GM21423 (cell line): ENCODE data around the gene TLK2.
A peak's percentile ranks its signal among the peaks of the same experiment; 100 is the strongest.
"Not testable (repeated sequence)": the region's sequence is repeated elsewhere in the genome, so short reads cannot be mapped to it uniquely, and the experiment has no call there.

Source experiments
- ATAC-seq: cut with Tn5 transposase; IDR thresholded peaks from one replicate; pipeline ENCODE4 v1.9.1; 2021; ENCODE audit warnings: mild to moderate bottlenecking, moderate library complexity; ENCODE audit not compliant: unreplicated experiment

The TLK2 gene

GRCh38 chr17:62478424-62478879 lies at the start of gene TLK2:
Gene TLK2, plus strand, starts transcription at chr17:62478825. Its CDS starts 2,301 bp downstream, at chr17:62481126.
- peak; percentile 72 for ATAC-seq

DNA sequence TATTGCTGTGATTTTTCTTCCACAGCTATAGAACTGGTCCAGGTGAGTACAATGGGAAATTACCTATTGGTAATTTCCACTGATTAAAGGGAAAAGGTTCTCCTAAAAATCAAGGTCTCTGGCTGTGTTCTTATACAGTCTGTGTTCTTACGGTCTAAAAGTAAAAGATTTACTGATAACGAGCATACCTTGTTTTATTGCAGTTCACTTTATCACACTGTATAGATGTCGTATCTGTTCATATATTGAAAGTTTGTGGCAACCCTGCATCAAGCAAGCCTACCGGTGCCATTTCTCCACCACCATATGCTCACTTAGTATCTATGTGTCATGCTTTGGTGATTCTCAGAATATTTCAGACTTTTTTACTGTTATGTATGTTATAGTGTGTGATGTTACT lies 43.4 kb upstream of the TLK2 start:
- ATAC-seq: not testable (repeated sequence)

- ATAC-seq: not testable (repeated sequence)
Observed at GRCh38 chr17:62441181-62441580, 37.4 kb upstream of the TLK2 start.

- no peak for ATAC-seq
Observed at GRCh38 chr17:62444063-62444462, 34.6 kb upstream of the TLK2 start.

DNA sequence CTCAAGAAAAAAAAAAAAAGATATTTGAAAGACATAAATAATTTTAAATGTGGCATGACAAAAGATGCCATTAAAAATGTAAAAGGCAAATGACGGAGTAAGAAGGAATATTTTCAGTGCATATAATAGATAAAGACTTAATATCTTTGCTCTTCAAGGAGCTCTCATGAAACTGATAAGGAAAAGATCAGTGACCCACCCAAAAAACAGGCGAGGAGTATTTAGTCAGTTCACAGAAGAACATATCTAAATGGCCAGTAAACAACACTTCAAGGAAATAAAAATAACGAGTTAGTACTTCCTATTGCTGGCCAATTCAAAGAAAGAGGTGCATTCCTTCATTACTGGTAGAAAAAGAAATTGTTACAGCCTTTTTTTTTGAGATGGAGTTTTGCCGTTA lies 32.8 kb upstream of the TLK2 start:
- ATAC-seq: not testable (repeated sequence)

DNA sequence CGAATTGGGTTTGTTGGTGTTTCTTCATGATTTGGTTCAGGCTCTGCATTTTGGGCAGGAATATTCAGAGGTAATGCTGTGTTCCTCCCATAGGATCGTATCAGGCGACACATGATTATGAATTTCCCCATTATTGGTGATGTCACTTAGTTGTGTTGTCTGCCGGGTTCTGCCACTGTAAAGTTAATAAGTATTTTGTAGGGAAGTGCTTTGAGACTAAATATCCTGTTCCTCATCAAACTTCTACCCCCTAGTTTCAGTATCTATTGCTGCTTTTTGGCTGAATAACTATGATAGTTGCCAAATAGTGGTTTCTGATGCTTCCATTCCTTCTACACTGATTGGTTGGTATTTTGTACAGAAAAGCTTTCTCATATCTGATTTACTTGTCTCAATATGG lies 26.4 kb upstream of the TLK2 start:
- ATAC-seq: not testable (repeated sequence)

DNA sequence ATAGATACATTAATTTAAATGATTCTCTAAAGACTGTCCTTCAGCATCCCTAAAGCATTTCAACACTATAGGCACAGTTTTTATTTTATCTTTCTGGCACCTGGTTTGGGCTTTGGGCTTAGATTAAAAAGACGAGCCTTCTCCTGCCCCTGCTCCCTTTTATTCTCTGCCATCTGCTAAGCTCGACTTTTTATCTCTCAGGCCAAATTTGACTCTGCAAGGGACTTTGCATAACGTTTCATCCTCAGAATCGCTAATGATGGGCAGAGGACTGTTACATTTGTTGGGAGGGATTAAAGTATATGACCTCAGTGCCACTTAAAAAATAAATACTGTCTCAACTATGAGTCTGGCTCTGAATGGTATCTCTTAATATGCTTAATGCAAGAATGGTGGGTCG lies 25.6 kb upstream of the TLK2 start:
- ATAC-seq: not testable (repeated sequence)

- peak; percentile 29 for ATAC-seq
Observed at GRCh38 chr17:62453656-62454055, 25.0 kb upstream of the TLK2 start.

- ATAC-seq: peak; percentile 66
Observed at GRCh38 chr17:62454111-62454510, 24.5 kb upstream of the TLK2 start.

- ATAC-seq: no peak
Observed at GRCh38 chr17:62456016-62456415, 22.6 kb upstream of the TLK2 start.

DNA sequence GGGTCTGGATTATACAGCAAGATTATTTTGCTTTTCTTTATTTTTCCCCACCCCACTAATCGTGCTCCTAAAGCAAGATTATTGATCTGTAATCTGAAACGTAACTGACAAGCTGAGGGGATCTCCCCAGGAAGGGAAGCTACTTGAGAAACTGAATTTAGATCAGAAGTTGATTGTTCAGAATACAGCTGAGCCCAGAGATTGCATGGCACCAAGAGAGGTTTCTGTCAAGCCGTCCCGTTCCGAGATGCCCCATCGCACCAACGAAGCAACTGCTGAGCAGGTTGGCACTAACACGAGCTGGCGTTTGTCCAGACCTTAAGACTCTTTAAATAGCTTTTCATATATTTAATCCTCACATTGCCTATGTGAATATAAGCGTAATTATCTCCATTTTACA lies 20.1 kb upstream of the TLK2 start:
- ATAC-seq: not testable (repeated sequence)

GRCh38 chr17:62464422-62464821 lies 14.2 kb upstream of the TLK2 start:
- not testable (repeated sequence) for ATAC-seq

DNA sequence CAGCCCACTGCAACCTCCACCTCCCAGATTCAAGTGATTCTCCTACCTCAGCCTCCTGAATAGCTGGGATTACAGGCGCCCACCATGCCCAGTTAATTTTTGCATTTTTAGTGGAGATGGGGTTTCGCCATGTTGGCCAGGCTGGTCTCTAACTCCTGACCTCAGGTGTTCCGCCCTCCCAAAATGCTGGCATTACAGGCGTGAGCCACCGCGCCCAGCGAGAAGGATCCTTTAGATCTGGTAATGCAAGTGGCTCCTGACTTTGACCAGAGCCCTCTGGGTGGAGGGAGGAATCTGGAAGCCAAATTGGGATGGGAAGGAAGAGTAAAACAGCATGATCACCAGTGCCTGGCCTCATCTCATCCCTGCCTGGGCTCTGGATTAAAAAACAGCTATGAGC lies 13.4 kb upstream of the TLK2 start:
- not testable (repeated sequence) for ATAC-seq

GRCh38 chr17:62470666-62471379 lies 7.8 kb upstream of the TLK2 start:
- not testable (repeated sequence) for ATAC-seq

- not testable (repeated sequence) for ATAC-seq
Observed at GRCh38 chr17:62471380-62471880, 7.2 kb upstream of the TLK2 start.

DNA sequence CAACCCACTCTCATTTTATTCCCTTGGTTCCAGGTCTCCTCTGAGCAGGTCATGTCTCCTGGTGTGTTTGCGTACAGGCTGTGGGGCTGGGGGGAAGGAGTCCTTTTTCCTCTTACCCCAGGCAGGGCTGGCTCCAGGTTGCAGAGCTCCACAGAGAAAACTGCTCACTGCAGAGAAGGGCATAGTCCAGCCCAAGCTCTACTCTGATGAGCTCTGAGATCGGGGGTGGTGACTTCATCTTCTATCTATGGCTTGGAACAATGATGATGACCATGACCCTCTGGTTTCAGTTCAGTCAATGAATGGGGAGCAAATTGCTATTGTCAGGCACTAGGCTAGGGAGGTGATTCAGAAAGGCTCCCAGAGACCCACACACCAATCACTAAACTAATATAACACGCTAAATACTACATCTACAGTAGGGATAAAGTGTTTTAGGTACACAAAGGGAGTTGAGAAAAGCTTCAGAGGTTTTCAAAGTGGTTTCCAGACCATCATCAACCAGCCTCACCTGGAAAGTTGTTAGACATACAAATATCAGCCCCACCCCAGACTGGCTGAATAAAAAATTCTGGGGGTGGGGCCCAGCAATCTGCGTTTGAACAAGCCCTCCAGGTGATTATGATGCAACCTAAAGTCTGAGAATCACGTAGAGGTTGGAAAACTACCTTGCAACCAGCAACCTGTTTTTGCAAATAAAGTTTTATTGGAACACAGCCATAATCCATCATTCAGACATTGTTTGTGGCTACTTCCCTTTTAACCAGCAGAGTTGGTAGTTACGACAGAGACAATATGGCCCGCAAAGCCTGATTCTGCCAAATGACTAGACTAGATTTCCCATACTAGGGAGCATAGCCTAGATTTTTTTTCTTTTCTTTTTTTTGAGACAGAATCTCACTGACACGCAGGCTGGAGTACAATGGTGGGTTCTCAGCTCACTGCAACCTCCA lies 5.3 kb upstream of the TLK2 start:
- ATAC-seq: not testable (repeated sequence)

DNA sequence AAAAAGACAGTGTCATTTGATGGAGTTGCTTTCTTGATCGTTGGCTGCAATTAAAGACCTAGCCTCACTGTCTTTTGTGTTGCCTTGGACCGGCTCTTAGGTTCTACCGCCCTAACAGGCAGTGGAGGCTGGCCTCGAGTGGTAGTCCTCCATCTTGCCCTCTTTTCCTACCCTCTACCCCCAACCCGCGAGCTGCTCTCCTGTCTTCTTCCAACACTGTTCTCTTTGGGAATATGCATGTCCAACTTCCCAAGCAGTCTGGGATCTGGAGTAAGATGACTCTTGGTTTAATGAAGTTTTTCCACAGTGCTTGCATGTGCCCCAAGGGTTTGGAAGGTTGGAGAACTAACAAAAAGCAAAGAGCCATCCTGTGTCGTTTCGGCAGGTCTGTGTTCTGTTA lies 1.5 kb upstream of the TLK2 start:
- ATAC-seq: not testable (repeated sequence)

- peak; percentile 28 for ATAC-seq
Observed at GRCh38 chr17:62477718-62478408, 762 bp upstream of the TLK2 start.

GRCh38 chr17:62478880-62479638 lies 434 bp downstream of the TLK2 start:
- peak; percentile 29 for ATAC-seq

DNA sequence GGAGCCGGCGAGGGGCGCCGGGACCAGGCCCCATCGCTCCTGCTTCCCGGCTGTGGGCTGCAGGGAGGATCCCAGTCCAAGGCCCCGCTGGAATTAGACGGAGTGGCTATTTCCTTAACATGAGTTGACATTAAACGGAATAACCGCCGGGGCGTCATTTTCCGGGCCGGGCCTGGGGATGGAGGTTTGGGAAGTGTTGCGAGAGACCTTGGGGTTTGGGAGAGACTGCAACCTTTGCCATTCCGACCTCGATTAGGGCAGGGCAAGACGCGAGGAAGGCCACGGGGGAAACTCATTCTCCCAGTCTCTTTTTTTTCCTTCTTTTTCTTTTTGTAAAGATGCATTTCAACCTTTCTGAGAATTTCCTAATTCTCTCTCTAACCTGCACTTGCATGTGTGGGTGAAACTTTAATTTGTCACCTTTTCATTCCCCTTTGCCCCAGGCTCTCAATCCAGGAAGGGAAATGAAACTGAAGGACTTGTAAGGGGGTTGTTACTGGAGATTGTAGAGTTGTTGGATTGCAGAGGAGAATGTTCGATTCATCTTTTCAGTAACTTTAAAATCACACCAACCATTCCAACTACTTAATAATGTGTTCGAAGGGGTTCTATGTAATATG lies 1.1 kb downstream of the TLK2 start:
- not testable (repeated sequence) for ATAC-seq
